Measurements from ENCODE around the gene TUBA8.
"Not testable (repeated sequence)": the region's sequence is repeated elsewhere in the genome, so short reads cannot be mapped to it uniquely, and the experiment has no call there.

The TUBA8 gene

GRCh38 chr22:18110194-18110953, at the start of gene TUBA8:
TUBA8 (plus strand) TSS chr22:18110809; CDS start chr22:18110866, 57 bp downstream.
- peak; percentile 75 for DNase-seq (ENCODE audit: low spot score)

GRCh38 chr22:18062421-18062820, 48.2 kb upstream of the TUBA8 start:
- DNase-seq (ENCODE audit: low spot score): no peak

- no peak for DNase-seq (ENCODE audit: low spot score)
Observed at GRCh38 chr22:18063306-18063705, 47.3 kb upstream of the TUBA8 start.

- not testable (repeated sequence) for DNase-seq (ENCODE audit: low spot score)
Observed at GRCh38 chr22:18063715-18064114, 46.9 kb upstream of the TUBA8 start.

GRCh38 chr22:18064636-18065035, 46.0 kb upstream of the TUBA8 start:
- no peak for DNase-seq (ENCODE audit: low spot score)

GRCh38 chr22:18065256-18065655, 45.4 kb upstream of the TUBA8 start:
- DNase-seq (ENCODE audit: low spot score): no peak

GRCh38 chr22:18066181-18066859, 44.3 kb upstream of the TUBA8 start:
- DNase-seq (ENCODE audit: low spot score): no peak

- no peak for DNase-seq (ENCODE audit: low spot score)
Observed at GRCh38 chr22:18067121-18067520, 43.5 kb upstream of the TUBA8 start.

GRCh38 chr22:18067548-18068341, 42.9 kb upstream of the TUBA8 start:
- no peak for DNase-seq (ENCODE audit: low spot score)

GRCh38 chr22:18068381-18068988, 42.1 kb upstream of the TUBA8 start:
- no peak for DNase-seq (ENCODE audit: low spot score)

- DNase-seq (ENCODE audit: low spot score): no peak
Observed at GRCh38 chr22:18069041-18069440, 41.6 kb upstream of the TUBA8 start.

- DNase-seq (ENCODE audit: low spot score): no peak
Observed at GRCh38 chr22:18070041-18070440, 40.6 kb upstream of the TUBA8 start.

GRCh38 chr22:18070556-18071306, 39.9 kb upstream of the TUBA8 start:
- no peak for DNase-seq (ENCODE audit: low spot score)

- not testable (repeated sequence) for DNase-seq (ENCODE audit: low spot score)
Observed at GRCh38 chr22:18071307-18071967, 39.2 kb upstream of the TUBA8 start.

- no peak for DNase-seq (ENCODE audit: low spot score)
Observed at GRCh38 chr22:18071968-18072310, 38.7 kb upstream of the TUBA8 start.

- DNase-seq (ENCODE audit: low spot score): no peak
Observed at GRCh38 chr22:18073467-18073866, 37.1 kb upstream of the TUBA8 start.

GRCh38 chr22:18073927-18074326, 36.7 kb upstream of the TUBA8 start:
- DNase-seq (ENCODE audit: low spot score): not testable (repeated sequence)

- peak; percentile 75 for DNase-seq (ENCODE audit: low spot score)
Observed at GRCh38 chr22:18075101-18075719, 35.4 kb upstream of the TUBA8 start.

- DNase-seq (ENCODE audit: low spot score): peak; percentile 97
Observed at GRCh38 chr22:18075720-18076497, 34.7 kb upstream of the TUBA8 start.
